Stimulated activated naive CD4-positive, alpha-beta T cell treated with Interleukin-2 at 50 U/mL for 16 hours (primary cell): Measurements from ENCODE around the gene CDK18.

ENCODE experiments used
- DNase-seq: peaks from one replicate; lab custom pipeline; 2025; lab: John Stamatoyannopoulos, UW

The CDK18 gene

DNA sequence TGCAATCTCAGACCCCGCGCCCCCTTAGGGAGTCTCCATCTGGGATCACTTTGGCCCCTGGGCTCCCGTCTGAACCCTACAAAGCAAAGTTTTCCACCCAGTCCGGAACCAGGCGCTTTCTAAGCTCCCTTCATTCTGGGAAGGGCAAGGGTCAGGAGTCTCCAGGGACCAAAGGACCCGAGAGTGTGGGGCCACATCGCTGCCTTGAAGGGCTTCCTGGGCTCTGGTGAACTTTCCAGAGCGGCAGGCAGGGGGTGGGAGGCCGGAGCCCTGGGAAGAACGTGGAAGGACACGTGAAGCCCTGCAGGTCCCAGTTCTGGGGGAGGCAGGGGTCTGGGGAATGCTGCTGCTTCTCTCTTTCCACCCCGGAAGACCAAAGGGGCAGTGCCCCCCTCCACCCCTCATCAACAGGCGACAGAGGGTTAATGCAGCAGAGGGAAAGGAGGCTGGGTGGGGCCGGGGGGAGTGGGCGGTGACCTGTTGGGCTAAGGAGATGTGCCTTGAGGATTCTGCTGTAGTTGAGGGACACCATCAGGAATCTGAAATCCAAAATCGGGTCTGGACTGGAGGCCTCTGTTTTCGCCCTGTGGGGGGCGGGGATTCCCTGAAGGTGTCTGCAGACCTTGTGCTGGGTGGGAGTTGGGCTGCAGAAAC lies 734 bp downstream of the CDK18 start:
- no peak for DNase-seq

- DNase-seq: no peak
Measured at GRCh38 chr1:205505791-205506190, 1.3 kb downstream of the CDK18 start.

DNA sequence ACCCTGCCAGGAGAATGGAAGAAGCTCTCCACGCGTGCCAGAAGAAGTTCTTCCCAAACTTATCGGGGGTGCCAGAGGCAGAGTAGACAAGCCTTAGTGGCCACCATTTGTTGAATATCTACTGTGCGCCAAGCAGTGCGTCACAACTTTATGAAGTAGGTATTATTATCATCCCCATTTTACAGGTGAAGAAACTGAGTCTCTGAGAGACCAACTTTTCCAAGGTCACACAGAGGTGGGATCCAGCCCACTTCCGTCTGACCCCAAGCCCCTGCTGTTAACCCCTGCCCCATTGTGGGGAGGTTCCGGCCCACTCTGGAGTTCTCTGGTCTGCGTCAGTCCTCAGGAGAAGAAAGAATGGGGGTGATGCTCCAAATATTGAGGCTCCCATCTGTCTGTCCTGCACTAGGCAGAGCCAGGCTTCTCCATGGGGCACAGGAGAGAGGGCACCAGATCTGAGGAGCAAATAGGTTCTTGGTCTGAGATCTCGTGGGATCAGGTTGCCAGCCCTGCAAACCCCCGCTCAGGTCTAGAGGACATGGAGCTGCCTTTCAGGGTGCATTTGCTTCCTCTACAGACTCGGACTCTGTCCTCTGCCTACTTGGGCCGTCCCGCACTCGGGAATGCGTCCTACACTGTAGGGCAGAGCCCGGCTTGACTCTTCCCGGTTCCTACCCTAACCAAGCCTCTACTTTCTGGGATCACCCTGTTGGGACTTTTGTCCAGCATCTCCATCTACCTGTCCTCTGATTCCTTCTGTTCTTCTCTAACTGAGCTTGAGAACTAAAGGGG lies 2.1 kb downstream of the CDK18 start:
- DNase-seq: no peak

GRCh38 chr1:205508227-205508714 lies 3.8 kb downstream of the CDK18 start:
- no peak for DNase-seq

- DNase-seq: no peak
Measured at GRCh38 chr1:205510308-205510950, 6.0 kb downstream of the CDK18 start.

- no peak for DNase-seq
Measured at GRCh38 chr1:205510951-205511330, 6.5 kb downstream of the CDK18 start.

DNA sequence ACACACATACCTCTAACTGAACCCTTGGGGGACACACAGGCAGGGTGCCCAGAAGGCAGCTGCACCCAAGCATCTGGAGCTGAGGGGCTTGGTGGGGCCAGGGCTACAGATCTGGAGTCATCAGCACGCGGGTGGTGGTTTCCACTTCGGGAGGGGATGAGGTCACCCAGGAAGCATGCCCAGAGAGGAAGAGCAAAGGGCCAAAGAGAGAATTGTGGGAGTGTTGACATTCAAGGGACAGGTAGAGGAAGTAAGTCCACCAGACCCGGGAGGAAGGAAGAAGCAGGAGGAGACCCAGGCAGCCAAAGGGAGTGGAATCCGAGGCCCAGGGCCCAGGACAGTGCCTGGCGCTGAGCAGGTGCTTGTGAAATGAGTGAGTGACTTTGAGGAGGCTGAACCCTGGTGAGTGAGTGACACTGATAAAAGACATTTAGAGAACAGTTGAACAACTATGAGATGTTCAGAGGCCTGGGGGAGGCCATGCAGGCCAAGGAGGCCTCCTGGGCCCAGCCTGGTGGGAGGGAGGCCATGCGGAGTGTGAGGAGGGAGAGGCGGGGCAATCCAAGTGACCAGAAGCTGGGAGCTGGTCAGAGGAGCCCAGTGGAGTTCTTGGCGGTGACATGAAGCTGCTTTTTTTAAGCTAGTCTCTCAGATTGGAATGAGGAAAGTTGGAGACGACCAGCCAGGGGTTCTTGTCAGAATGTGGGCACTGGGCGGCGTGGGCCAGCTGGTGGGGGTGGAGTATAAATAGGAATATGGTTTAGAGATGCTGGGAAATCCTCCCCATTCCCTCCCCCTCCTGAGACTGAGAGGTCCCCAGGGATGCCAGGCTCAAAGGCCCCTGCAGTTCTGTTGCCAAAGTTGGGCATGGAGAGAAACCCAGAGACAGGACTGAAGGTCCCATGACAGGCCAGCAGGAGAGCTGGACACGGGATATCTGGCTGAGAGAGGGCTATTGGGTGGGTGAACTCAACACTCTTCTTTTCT lies 7.9 kb downstream of the CDK18 start:
- no peak for DNase-seq

GRCh38 chr1:205513774-205514173 lies 9.3 kb downstream of the CDK18 start:
- no peak for DNase-seq

DNA sequence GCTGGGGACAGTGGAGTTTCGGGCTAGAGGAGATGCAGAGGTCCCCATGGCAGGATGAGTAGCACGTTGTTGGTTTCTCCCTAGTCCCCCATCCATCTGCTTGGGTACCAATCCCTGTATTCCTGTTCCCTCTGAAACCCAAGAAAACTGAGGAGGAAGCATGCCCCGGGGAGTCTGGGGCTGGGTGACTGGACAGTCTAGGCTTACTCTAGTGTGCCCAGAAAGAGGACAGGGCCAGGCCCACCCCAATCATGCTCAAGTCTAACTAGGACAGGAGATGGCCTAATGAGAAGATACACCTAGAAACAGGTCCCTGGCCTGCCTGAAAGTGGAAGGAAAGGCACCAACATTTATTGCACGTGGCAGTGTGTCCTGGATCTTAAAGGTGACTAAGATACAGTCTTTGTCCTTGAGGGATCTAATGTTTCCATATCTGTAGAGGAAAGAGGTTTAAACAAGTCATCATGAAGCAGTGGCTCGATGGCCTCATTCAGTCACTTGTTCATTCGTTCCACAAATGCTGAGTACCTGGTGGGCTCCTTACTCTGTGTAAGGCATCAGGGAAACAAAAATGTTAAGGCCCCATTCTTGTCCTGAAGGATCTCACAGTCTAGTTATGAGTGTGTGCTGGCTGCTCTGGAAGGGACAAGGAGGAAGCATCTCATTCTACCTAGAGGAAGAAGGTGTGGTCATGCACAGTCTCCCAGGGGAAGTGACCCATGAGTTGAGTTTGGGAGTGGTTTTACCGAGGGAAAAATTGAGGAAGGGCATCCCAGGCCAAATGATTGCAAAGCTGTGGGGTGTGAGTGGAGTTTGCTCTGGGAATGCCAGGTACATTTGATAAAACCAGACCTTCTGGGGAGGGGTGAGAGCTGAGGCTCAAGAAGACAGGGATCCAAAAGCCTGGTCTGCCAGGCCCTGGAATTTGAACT lies 10.0 kb downstream of the CDK18 start:
- DNase-seq: no peak

GRCh38 chr1:205515781-205516253 lies 11.3 kb downstream of the CDK18 start:
- DNase-seq: no peak

- no peak for DNase-seq
Measured at GRCh38 chr1:205516362-205516761, 11.9 kb downstream of the CDK18 start.

DNA sequence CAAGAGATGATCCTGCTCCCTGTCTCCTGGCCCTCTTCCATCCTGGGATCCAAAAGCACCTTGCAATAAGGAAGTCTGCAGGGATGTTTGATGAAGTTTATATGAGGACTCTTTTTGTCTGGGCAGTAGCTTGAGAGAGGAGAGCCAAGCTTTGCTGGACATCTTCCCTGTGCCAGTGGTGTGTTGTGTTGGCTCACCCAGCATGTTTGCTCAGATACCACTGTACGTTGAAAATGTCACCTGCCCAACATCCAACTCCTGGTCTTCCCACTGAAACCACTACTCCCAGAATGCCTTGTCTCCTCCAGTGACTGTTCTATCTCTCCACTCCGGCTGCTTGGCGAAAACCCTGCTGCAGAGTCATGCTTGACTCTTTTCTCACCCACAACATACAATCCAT lies 12.8 kb downstream of the CDK18 start:
- no peak for DNase-seq

- DNase-seq: no peak
Measured at GRCh38 chr1:205517763-205518162, 13.3 kb downstream of the CDK18 start.

- DNase-seq: no peak
Measured at GRCh38 chr1:205518661-205519540, 14.4 kb downstream of the CDK18 start.

GRCh38 chr1:205519541-205520131 lies 15.2 kb downstream of the CDK18 start:
- DNase-seq: no peak

- DNase-seq: no peak
Measured at GRCh38 chr1:205520709-205521108, 16.2 kb downstream of the CDK18 start.

DNA sequence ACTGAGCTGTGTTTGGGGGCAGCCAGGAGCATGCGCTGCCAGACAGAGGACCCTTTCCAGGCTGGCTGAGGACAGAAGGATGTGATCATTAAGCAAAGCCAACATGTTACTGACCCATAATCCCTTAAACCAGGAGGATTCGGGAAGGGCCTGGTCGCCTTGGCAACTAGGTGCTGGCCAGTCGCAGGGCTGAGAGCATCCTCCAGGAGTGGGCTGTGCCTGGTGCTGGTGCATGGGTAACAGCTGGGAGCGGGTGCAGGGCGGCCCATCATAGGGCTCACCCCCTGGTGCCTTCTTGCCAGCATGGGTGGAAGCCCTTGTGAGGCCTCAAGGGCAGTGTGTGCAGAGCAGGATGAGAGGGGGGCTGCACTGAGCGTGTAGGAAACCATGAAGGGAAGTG lies 17.2 kb downstream of the CDK18 start:
- no peak for DNase-seq

DNA sequence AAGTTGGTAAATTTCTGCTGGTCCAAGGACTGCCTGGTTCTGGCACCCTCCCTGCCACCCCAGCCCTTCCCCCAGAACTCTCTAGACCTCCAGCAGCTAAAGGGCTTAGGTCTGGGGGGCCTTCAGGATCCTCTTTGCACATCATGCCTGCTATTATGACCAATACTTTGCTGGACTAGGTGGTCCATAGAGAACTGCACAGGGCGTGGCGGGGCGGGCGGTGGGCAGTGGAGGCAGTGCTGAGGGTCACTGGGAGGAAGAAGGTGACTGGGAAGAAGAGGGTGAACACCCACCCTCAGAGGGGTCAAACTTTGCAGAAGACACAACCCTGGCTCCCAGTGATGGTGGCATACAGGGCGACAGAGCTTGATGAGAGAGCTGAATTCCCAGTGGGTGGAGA lies 18.2 kb downstream of the CDK18 start:
- DNase-seq: no peak

GRCh38 chr1:205523261-205523890 lies 18.9 kb downstream of the CDK18 start:
- no peak for DNase-seq
